Hepatocyte (in vitro differentiated cells): Measurements from ENCODE around the gene TDP2. TPM values are rescaled to one million over a fixed set of nuclear protein-coding genes. Genes with fewer than 3 reads are reported as not detected.

Experiments
- DNase-seq: peaks from one replicate; pipeline ENCODE4 v3.0.0-alpha.2; 2016; ENCODE audit warnings: low spot score
- H2AFZ ChIP-seq: fragments of 200-600 bp; sonication (generic); 2 replicates; pipeline ENCODE4 v1.6.0; 2016; ENCODE audit warnings: antibody characterized with exemption, mild to moderate bottlenecking
- H3K27ac ChIP-seq: fragments of 200-600 bp; sonication (generic); 2 replicates; pipeline ENCODE4 v1.5.1; 2016; ENCODE audit warnings: mild to moderate bottlenecking
- H3K27me3 ChIP-seq: fragments of 200-600 bp; sonication (generic); 2 replicates; pipeline ENCODE4 v1.6.1; 2016
- H3K36me3 ChIP-seq: fragments of 200-600 bp; sonication (generic); replicated peaks from 2 replicates; pipeline ENCODE4 v1.5.1; 2016; ENCODE audit warnings: low read depth; ENCODE audit not compliant: insufficient read depth
- H3K4me1 ChIP-seq: fragments of 200-600 bp; sonication (generic); 2 replicates; pipeline ENCODE4 v1.5.1; 2016; ENCODE audit warnings: mild to moderate bottlenecking, moderate library complexity; ENCODE audit not compliant: insufficient read depth
- H3K4me2 ChIP-seq: fragments of 200-600 bp; sonication (generic); 2 replicates; pipeline ENCODE4 v1.6.0; 2016
- H3K4me3 ChIP-seq: fragments of 200-600 bp; sonication (generic); 2 replicates; pipeline ENCODE4 v1.5.1; 2016; ENCODE audit warnings: mild to moderate bottlenecking
- H3K79me2 ChIP-seq: fragments of 200-600 bp; sonication (generic); 2 replicates; pipeline ENCODE4 v1.6.0; 2017; ENCODE audit warnings: mild to moderate bottlenecking
- H3K9me2 ChIP-seq: fragments of 200-600 bp; sonication (generic); replicated peaks from 2 replicates; pipeline ENCODE4 v1.6.0; 2017; ENCODE audit warnings: mild to moderate bottlenecking; ENCODE audit not compliant: insufficient read depth
- H3K9me3 ChIP-seq: fragments of 200-600 bp; sonication (generic); 2 replicates; pipeline ENCODE4 v1.5.1; 2016; ENCODE audit warnings: low read depth, mild to moderate bottlenecking
- H4K20me1 ChIP-seq: fragments of 200-600 bp; sonication (generic); 2 replicates; pipeline ENCODE4 v1.6.0; 2016; ENCODE audit warnings: mild to moderate bottlenecking; ENCODE audit not compliant: insufficient read depth, poor library complexity, severe bottlenecking
- CTCF ChIP-seq: fragments of 200-600 bp; sonication (generic); IDR thresholded peaks from 2 replicates; pipeline ENCODE4 v1.5.1; 2016; ENCODE audit warnings: antibody characterized with exemption, mild to moderate bottlenecking; ENCODE audit not compliant: poor library complexity
- EZH2 ChIP-seq: fragments of 200-600 bp; sonication (generic); IDR thresholded peaks from 2 replicates; pipeline ENCODE4 v1.6.1; 2016; ENCODE audit warnings: antibody characterized with exemption, mild to moderate bottlenecking, borderline replicate concordance
- EZH2phosphoT487 ChIP-seq: fragments of 200-600 bp; sonication (generic); IDR thresholded peaks from one replicate; pipeline ENCODE4 v1.6.1; 2018; ENCODE audit warnings: antibody characterized with exemption, mild to moderate bottlenecking, low read depth, moderate library complexity; ENCODE audit not compliant: unreplicated experiment, severe bottlenecking
- WGBS: methylation state at CpG from one replicate; pipeline ENCODE4 v1.1.6; 2016; ENCODE audit warnings: low lambda C conversion rate; ENCODE audit errors: missing lambda C conversion rate; 5-methylcytosine and 5-hydroxymethylcytosine counted together
- polyA plus RNA-seq: library from polyadenylated mRNA; unstranded; fragments of >200 nt; fragmentation: Nextera tagmentation; extraction: Ambion mirVana; gene quantifications from 2 replicates; pipeline ENCODE4 v1.2.1, GENCODE V29; 2016
- total RNA-seq: library from RNA; depleted of rRNA; stranded (reverse); fragments of >200 nt; gene quantifications from 2 replicates; pipeline ENCODE4 v1.2.3, GENCODE V29; 2014

TDP2 gene
- total and polyA plus RNA-seq, 2 experiments from 2014 or later, result 75.5 to 117 TPM

- no peak for TF ChIP-seq EZH2
- TF ChIP-seq CTCF, result no peak
- TF ChIP-seq EZH2phosphoT487, result no peak
- Histone ChIP-seq H3K9me3 (no peaks in the 10 kb centered on the region), H3K9me2 (no peaks in the 10 kb centered on the region), H3K4me3 (no peak overlapping the region), H3K79me2 (no peaks in the 10 kb centered on the region), H4K20me1 (no peaks in the 10 kb centered on the region), H3K4me1 (no peaks in the 10 kb centered on the region), H3K27ac (no peak overlapping the region), H3K27me3 (peaks cover 10% of the 10 kb centered on the region), H3K4me2 (no peak overlapping the region), H2AFZ (no peak overlapping the region), H3K36me3 (no peaks in the 10 kb centered on the region)
- no peak for DNase-seq
- WGBS, result 100% methylated on average over 1 of the region's 1 CpG
Observed at GRCh38 chr6:24640166-24640565, 26.5 kb downstream of the TDP2 start.

GRCh38 chr6:24636681-24637080, 30.0 kb downstream of the TDP2 start:
- H3K4me1 ChIP-seq, result no peaks in the 10 kb centered on the region
- TF ChIP-seq EZH2phosphoT487 (no peak), CTCF (no peak), EZH2 (no peak)
- no peaks in the 10 kb centered on the region for H4K20me1 ChIP-seq

GRCh38 chr6:24632573-24632972, 34.1 kb downstream of the TDP2 start:
- 13% methylated on average over 1 of the region's 1 CpG for WGBS
- Histone ChIP-seq H3K4me2 (no peak overlapping the region), H4K20me1 (no peaks in the 10 kb centered on the region), H3K36me3 (no peaks in the 10 kb centered on the region), H3K79me2 (no peaks in the 10 kb centered on the region), H3K27me3 (no peaks in the 10 kb centered on the region), H3K4me3 (no peak overlapping the region), H2AFZ (no peak overlapping the region), H3K9me3 (no peaks in the 10 kb centered on the region), H3K9me2 (no peaks in the 10 kb centered on the region), H3K4me1 (peaks cover 3% of the 10 kb centered on the region), H3K27ac (no peak overlapping the region)
- no peak for DNase-seq
- TF ChIP-seq EZH2, result no peak
- no peak for TF ChIP-seq CTCF
- no peak for TF ChIP-seq EZH2phosphoT487

More at GRCh38 chr6:24636681-24637080, 30.0 kb downstream of the TDP2 start:
- no peaks in the 10 kb centered on the region for H3K36me3 ChIP-seq
- no peak overlapping the region for H3K27ac ChIP-seq
- H2AFZ ChIP-seq, result no peak overlapping the region
- H3K27me3 ChIP-seq, result no peaks in the 10 kb centered on the region
- no peak overlapping the region for H3K4me2 ChIP-seq
- no peak for DNase-seq
- no peaks in the 10 kb centered on the region for H3K9me2 ChIP-seq
- H3K79me2 ChIP-seq, result no peaks in the 10 kb centered on the region
- H3K4me3 ChIP-seq, result no peak overlapping the region
- H3K9me3 ChIP-seq, result no peaks in the 10 kb centered on the region

- Histone ChIP-seq H3K4me1 (peaks cover 3% of the 10 kb centered on the region), H4K20me1 (no peaks in the 10 kb centered on the region), H3K27ac (no peak overlapping the region), H3K36me3 (no peaks in the 10 kb centered on the region), H3K27me3 (no peaks in the 10 kb centered on the region), H2AFZ (no peak overlapping the region), H3K4me3 (no peak overlapping the region), H3K9me3 (no peaks in the 10 kb centered on the region), H3K79me2 (no peaks in the 10 kb centered on the region), H3K9me2 (no peaks in the 10 kb centered on the region), H3K4me2 (no peak overlapping the region)
- TF ChIP-seq EZH2 (no peak), EZH2phosphoT487 (no peak), CTCF (no peak)
- DNase-seq, result no peak
- 54% methylated on average over 5 of the region's 5 CpGs for WGBS
Observed at GRCh38 chr6:24631671-24632070, 35.0 kb downstream of the TDP2 start.
